Astrocyte of the cerebellum (primary cell): ENCODE measurements around the gene EIF2B4.

Experiments
- DNase-seq: peaks from one replicate; pipeline ENCODE4 v3.0.0-alpha.2; 2011; ENCODE audit warnings: low read depth
- H3K4me3 ChIP-seq: 2 replicates; pipeline ENCODE4 v1.5.1; 2011; ENCODE audit warnings: mild to moderate bottlenecking, low read depth, low read length, moderate library complexity
- in situ Hi-C: cut with HindIII; loops from 2 replicates; pipeline ENCODE4 v1.10.0; 2017; ENCODE audit warnings: low sequenced_read_pairs
- TF ChIP-seq, protein P1 (sequence below): IDR thresholded peaks from 2 replicates; pipeline ENCODE4 v1.5.1; 2012; ENCODE audit warnings: low read length, low read depth, moderate library complexity, mild to moderate bottlenecking; ENCODE audit errors: missing control alignments

The EIF2B4 gene

GRCh38 chr2:27380626-27381545, 10.7 kb upstream of the EIF2B4 start, which contains the start of gene ZNF513:
Gene ZNF513 (minus strand): TSS chr2:27380734. CDS start chr2:27380526, 208 bp downstream.
- TF ChIP-seq, protein P1, sequence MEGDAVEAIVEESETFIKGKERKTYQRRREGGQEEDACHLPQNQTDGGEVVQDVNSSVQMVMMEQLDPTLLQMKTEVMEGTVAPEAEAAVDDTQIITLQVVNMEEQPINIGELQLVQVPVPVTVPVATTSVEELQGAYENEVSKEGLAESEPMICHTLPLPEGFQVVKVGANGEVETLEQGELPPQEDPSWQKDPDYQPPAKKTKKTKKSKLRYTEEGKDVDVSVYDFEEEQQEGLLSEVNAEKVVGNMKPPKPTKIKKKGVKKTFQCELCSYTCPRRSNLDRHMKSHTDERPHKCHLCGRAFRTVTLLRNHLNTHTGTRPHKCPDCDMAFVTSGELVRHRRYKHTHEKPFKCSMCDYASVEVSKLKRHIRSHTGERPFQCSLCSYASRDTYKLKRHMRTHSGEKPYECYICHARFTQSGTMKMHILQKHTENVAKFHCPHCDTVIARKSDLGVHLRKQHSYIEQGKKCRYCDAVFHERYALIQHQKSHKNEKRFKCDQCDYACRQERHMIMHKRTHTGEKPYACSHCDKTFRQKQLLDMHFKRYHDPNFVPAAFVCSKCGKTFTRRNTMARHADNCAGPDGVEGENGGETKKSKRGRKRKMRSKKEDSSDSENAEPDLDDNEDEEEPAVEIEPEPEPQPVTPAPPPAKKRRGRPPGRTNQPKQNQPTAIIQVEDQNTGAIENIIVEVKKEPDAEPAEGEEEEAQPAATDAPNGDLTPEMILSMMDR = no peak
- in situ Hi-C loops = no loop called here
- peak; percentile 80 for DNase-seq
- peak within 1 kb of the TSS; percentile 61 for H3K4me3 ChIP-seq

GRCh38 chr2:27379836-27380625, 9.9 kb upstream of the EIF2B4 start:
- H3K4me3 ChIP-seq = peak overlapping the region; percentile 61
- in situ Hi-C loops = no loop called here
- DNase-seq = no peak
- TF ChIP-seq, protein P1 = no peak

DNA sequence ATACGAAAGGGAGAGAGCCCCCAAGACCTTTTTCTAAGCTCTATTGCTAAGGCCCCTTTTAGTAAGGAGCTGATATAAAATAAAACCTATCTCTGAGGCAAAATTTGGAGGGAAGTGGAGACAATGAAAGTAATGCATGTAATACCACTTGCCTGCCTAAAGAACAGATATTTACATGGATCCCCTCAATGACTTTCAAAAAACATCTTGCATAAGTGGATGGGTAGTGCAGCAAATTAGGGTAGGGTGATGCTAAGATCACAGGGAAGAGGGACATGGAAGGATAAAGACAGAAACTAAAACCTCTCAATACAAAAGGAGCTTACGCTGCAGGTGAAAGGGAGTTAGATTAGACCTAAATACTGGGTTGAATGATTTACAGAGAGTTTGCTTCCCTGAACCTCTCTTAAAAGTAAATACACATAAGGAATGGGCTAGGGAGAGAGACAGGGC, 9.3 kb upstream of the EIF2B4 start:
- H3K4me3 ChIP-seq = peak overlapping the region; percentile 61
- DNase-seq = no peak
- TF ChIP-seq, protein P1 = no peak
- in situ Hi-C loops = no loop called here

- TF ChIP-seq, protein P1 = no peak
- DNase-seq = no peak
- peak overlapping the region; percentile 61 for H3K4me3 ChIP-seq
- in situ Hi-C loops = no loop called here
Observed at GRCh38 chr2:27378809-27379290, 8.7 kb upstream of the EIF2B4 start.

GRCh38 chr2:27378096-27378808, 8.1 kb upstream of the EIF2B4 start:
- TF ChIP-seq, protein P1 = no peak
- in situ Hi-C loops = no loop called here
- no peak for DNase-seq
- H3K4me3 ChIP-seq = no peak overlapping the region
